C4-2B (cell line): ENCODE data around the gene CRAMP1.

ENCODE experiments used
- CTCF ChIP-seq: fragments of 450-650 bp; conservative IDR thresholded peaks from 2 replicates; pipeline ENCODE4 v1.5.1; 2017; ENCODE audit warnings: mild to moderate bottlenecking
- ZFX ChIP-seq: fragments of 450-650 bp; IDR thresholded peaks from 2 replicates; pipeline ENCODE4 v1.6.1; 2017

- TF ChIP-seq CTCF (no peak), ZFX (no peak)
These were observed 9.9 kb upstream of the CRAMP1 start for GRCh38 chr16:1602285-1602684.
